A549 treated with ZK216348 at 1 μM for 4 hours (cell line): ENCODE measurements around the gene SLC9C1. TPM values are rescaled to one million over a fixed set of nuclear protein-coding genes. Genes with fewer than 3 reads are reported as not detected.

Source experiments
- total RNA-seq: library from RNA; stranded (reverse); fragments of 200-300 nt; extraction: Qiagen RNA extraction; gene quantifications from 5 replicates; pipeline ENCODE4 v1.2.3, GENCODE V29; 2022; ENCODE audit warnings: low read depth

Gene SLC9C1
- total RNA-seq: not detected in 5 replicates

GRCh38 chr3:112293368-112294321 lies at the start of gene SLC9C1:
Gene SLC9C1 (minus strand): TSS chr3:112294216. CDS start chr3:112286791, 7,425 bp downstream.

DNA sequence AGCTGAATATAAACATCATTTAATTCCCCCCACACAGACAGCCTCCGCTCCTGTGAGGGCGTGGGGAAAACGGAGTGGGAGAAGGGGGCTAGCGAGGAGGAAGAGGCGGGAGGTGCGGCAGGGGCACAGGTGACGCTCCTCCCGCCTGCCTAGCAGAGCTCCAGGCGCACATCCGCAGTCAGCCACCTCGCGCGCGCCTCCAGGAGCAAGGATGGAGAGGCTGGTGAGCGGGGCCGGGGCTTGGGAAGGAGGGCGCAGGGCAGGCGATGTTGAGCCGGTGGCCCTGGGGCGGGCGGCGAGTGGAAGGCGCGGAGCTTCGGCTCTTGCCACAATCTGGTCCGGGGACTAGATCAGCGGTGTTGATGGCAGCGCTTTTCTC lies 39.0 kb upstream of the SLC9C1 start, which contains the start of gene CD200:
Gene CD200, plus strand, starts transcription at position 155 of the 379 bp plus-strand sequence. Its CDS starts 57 bp downstream, at position 212.

DNA sequence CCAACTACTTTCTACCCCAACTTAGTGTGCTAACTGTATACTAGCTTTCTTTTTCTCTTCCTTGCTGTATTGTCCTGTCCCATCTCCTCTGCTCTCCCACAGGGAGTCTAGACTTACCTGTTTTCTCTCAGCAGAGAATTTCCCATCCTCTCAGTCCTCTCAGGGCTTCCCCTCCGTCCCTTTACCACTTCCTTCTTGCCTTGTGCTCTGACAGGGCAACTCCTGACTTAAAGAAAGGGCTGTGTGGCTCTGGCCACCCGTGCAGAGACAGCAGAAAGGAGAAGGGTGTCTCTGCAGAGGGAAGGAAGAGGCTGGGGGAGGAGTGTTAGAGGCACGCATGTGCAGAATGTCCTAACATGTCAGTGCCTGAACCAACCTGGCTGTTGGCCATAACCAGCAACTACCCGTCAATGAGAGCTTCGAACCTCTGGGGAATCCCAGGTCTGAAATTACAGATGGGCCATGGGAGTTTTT lies 161.0 kb downstream of the SLC9C1 start, which contains the start of gene GCSAM:
Gene GCSAM, minus strand, starts transcription at position 274 of the 474 bp plus-strand sequence. Its CDS starts 128 bp downstream, at position 146.

Other genes starting within 250 kb of the SLC9C1 start
- gene C3orf52, start 207.8 kb downstream of the SLC9C1 start, total RNA-seq: 10.2 to 14.1 TPM (median 12.2 TPM) in 5 replicates
- not detected in 5 replicates for gene GCSAM, start 161.0 kb downstream of the SLC9C1 start, total RNA-seq
- gene CD200, start 38.9 kb upstream of the SLC9C1 start, total RNA-seq: not detected in 5 replicates
- gene BTLA, start 205.3 kb upstream of the SLC9C1 start, total RNA-seq: 0.08 TPM in 1 of 5 replicates, not detected in the others